ENCODE results near the gene PRH2.

Gene PRH2

GRCh38 chr12:10952645-10953044 is 23.6 kb downstream of the PRH2 start:
- Histone ChIP-seq H3K36me3 (ENCODE audit: control insufficient read depth in 2 of 2, insufficient read depth in 1 of 2, low read length in 2 of 2) (no peaks in the 10 kb centered on the region; a peak in 1 of 3 replicates), H3K9me3 (ENCODE audit: control insufficient read depth, insufficient read depth, low read depth, low read length) (no peaks in the 10 kb centered on the region), H3K27ac (ENCODE audit: extremely low read depth, low read depth, low read length) (no peak overlapping the region), H3K4me1 (ENCODE audit: control insufficient read depth, insufficient read depth, low read length) (no peaks in the 10 kb centered on the region), H3K4me3 (ENCODE audit: low read depth, low read length) (no peak overlapping the region)
- ChIA-PET CTCF (interaction anchor here (0.6 kb wide), 1 partner anchor 558 kb away, joined by 3 read pairs; no protein-coding TSS in a partner anchor), POLR2A (no interaction called here)
- TF ChIP-seq ZNF747 (tag by site-specific recombination; IDR thresholded peaks at IDR 0.05) (no peak), MYNN (tag by site-specific recombination; IDR thresholded peaks at IDR 0.05; ENCODE audit: borderline replicate concordance) (no peak)

- POLR2A ChIA-PET: no interaction called here
- TF ChIP-seq ZNF350 (tag by site-specific recombination; IDR thresholded peaks at IDR 0.05) (no peak), SP2 (tag by site-specific recombination; IDR thresholded peaks at IDR 0.05) (no peak), ZNF791 (tag by site-specific recombination; IDR thresholded peaks at IDR 0.05) (no peak), YY2 (tag by site-specific recombination; IDR thresholded peaks at IDR 0.05) (no peak), ZNF311 (tag by site-specific recombination; IDR thresholded peaks at IDR 0.05; ENCODE audit: borderline replicate concordance) (no peak), ZNF707 (tag by site-specific recombination; IDR thresholded peaks at IDR 0.05) (no peak), ZNF843 (tag by site-specific recombination; IDR thresholded peaks at IDR 0.05) (no peak), ZNF596 (tag by site-specific recombination; IDR thresholded peaks at IDR 0.05) (no peak), ZNF544 (tag by site-specific recombination; IDR thresholded peaks at IDR 0.05) (no peak), ZNF473 (tag by site-specific recombination; IDR thresholded peaks at IDR 0.05) (no peak), ZNF423 (tag by site-specific recombination; IDR thresholded peaks at IDR 0.05) (no peak), HOXC10 (CRISPR knock-in tag; IDR thresholded peaks at IDR 0.05) (no peak)
- TF ChIP-seq, protein P1, sequence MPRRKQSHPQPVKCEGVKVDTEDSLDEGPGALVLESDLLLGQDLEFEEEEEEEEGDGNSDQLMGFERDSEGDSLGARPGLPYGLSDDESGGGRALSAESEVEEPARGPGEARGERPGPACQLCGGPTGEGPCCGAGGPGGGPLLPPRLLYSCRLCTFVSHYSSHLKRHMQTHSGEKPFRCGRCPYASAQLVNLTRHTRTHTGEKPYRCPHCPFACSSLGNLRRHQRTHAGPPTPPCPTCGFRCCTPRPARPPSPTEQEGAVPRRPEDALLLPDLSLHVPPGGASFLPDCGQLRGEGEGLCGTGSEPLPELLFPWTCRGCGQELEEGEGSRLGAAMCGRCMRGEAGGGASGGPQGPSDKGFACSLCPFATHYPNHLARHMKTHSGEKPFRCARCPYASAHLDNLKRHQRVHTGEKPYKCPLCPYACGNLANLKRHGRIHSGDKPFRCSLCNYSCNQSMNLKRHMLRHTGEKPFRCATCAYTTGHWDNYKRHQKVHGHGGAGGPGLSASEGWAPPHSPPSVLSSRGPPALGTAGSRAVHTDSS (tag by site-specific recombination; IDR thresholded peaks at IDR 0.05): no peak
- CTCF ChIA-PET: no interaction called here
- H3K9me3 ChIP-seq (ENCODE audit: control insufficient read depth, insufficient read depth, low read depth, low read length): no peaks in the 10 kb centered on the region
- H3K4me3 ChIP-seq (ENCODE audit: low read depth, low read length): no peak overlapping the region
- H3K36me3 ChIP-seq (ENCODE audit: control insufficient read depth in 2 of 2, insufficient read depth in 1 of 2, low read length in 2 of 2): no peaks in the 10 kb centered on the region; a peak in 1 of 3 replicates
- no peaks in the 10 kb centered on the region for H3K4me1 ChIP-seq (ENCODE audit: control insufficient read depth, insufficient read depth, low read length)
- H3K27ac ChIP-seq (ENCODE audit: extremely low read depth, low read depth, low read length): no peak overlapping the region
Observed at GRCh38 chr12:10956085-10956484, 27.0 kb downstream of the PRH2 start.

DNA sequence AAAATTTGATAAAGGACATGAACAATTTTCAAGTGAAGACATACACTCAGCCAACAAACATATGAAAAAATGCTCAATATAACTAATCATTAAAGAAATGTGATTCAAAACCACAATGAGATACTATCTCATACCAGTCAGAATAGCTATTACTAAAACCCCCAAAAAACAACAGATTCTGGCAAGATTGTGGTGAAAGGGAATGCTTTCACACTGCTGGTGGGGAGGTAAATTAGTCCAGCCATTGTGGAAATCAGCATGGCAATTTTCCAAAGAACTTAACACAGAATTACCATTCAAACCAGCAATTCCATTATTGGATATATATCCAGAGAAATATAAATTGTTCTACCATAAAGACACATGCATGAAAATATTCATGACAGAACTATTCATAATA is 28.7 kb downstream of the PRH2 start:
- ChIA-PET CTCF (no interaction called here), POLR2A (no interaction called here)
- Histone ChIP-seq H3K27ac (ENCODE audit: extremely low read depth, low read depth, low read length) (no peak overlapping the region), H3K4me3 (ENCODE audit: low read depth, low read length) (no peak overlapping the region), H3K4me1 (ENCODE audit: control insufficient read depth, insufficient read depth, low read length) (no peaks in the 10 kb centered on the region), H3K9me3 (ENCODE audit: control insufficient read depth, insufficient read depth, low read depth, low read length) (no peaks in the 10 kb centered on the region), H3K36me3 (ENCODE audit: control insufficient read depth in 2 of 2, insufficient read depth in 1 of 2, low read length in 2 of 2) (no peaks in the 10 kb centered on the region; a peak in 1 of 3 replicates)
- TF ChIP-seq, protein P2, sequence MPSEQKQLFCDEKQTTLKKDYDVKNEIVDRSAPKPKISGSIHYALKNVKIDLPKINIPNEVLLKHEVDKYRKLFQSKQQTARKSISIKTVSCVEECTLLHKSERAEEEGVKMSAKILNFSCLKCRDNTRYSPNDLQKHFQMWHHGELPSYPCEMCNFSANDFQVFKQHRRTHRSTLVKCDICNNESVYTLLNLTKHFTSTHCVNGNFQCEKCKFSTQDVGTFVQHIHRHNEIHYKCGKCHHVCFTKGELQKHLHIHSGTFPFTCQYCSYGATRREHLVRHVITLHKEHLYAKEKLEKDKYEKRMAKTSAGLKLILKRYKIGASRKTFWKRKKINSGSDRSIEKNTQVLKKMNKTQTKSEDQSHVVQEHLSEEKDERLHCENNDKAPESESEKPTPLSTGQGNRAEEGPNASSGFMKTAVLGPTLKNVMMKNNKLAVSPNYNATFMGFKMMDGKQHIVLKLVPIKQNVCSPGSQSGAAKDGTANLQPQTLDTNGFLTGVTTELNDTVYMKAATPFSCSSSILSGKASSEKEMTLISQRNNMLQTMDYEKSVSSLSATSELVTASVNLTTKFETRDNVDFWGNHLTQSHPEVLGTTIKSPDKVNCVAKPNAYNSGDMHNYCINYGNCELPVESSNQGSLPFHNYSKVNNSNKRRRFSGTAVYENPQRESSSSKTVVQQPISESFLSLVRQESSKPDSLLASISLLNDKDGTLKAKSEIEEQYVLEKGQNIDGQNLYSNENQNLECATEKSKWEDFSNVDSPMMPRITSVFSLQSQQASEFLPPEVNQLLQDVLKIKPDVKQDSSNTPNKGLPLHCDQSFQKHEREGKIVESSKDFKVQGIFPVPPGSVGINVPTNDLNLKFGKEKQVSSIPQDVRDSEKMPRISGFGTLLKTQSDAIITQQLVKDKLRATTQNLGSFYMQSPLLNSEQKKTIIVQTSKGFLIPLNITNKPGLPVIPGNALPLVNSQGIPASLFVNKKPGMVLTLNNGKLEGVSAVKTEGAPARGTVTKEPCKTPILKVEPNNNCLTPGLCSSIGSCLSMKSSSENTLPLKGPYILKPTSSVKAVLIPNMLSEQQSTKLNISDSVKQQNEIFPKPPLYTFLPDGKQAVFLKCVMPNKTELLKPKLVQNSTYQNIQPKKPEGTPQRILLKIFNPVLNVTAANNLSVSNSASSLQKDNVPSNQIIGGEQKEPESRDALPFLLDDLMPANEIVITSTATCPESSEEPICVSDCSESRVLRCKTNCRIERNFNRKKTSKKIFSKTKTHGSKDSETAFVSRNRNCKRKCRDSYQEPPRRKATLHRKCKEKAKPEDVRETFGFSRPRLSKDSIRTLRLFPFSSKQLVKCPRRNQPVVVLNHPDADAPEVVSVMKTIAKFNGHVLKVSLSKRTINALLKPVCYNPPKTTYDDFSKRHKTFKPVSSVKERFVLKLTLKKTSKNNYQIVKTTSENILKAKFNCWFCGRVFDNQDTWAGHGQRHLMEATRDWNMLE (tag by site-specific recombination; conservative IDR thresholded peaks at IDR 0.05; ENCODE audit: low read depth): no peak
- no peak for TF ChIP-seq SETDB1 (IDR thresholded peaks at IDR 0.05; ENCODE audit: insufficient read length, low read length)
- TF ChIP-seq, protein P3, sequence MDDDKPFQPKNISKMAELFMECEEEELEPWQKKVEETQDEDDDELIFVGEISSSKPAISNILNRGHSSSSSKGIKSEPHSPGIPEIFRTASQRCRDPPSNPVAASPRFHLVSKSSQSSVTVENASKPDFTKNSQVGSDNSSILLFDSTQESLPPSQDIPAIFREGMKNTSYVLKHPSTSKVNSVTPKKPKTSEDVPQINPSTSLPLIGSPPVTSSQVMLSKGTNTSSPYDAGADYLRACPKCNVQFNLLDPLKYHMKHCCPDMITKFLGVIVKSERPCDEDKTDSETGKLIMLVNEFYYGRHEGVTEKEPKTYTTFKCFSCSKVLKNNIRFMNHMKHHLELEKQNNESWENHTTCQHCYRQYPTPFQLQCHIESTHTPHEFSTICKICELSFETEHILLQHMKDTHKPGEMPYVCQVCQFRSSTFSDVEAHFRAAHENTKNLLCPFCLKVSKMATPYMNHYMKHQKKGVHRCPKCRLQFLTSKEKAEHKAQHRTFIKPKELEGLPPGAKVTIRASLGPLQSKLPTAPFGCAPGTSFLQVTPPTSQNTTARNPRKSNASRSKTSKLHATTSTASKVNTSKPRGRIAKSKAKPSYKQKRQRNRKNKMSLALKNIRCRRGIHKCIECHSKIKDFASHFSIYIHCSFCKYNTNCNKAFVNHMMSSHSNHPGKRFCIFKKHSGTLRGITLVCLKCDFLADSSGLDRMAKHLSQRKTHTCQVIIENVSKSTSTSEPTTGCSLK (tag by site-specific recombination; IDR thresholded peaks at IDR 0.05): no peak
- no peak for TF ChIP-seq ZNF335 (tag by site-specific recombination; conservative IDR thresholded peaks at IDR 0.05)
- no peak for TF ChIP-seq SCRT2 (tag by site-specific recombination; IDR thresholded peaks at IDR 0.05)
- no peak for TF ChIP-seq ZNF664 (tag by site-specific recombination; IDR thresholded peaks at IDR 0.05)
- no peak for TF ChIP-seq CTCF (tag by site-specific recombination; IDR thresholded peaks at IDR 0.05)
- TF ChIP-seq ZNF510 (tag by site-specific recombination; IDR thresholded peaks at IDR 0.05; ENCODE audit: insufficient replicate concordance): no peak
- no peak for TF ChIP-seq ZNF843 (tag by site-specific recombination; IDR thresholded peaks at IDR 0.05)

Measured in HEK293 (cell line).